IMR-90 (cell line): ENCODE measurements around the gene STAB1. TPM values are rescaled to one million over a fixed set of nuclear protein-coding genes. Genes with fewer than 3 reads are reported as not detected.
"Not testable (repeated sequence)": the region's sequence is repeated elsewhere in the genome, so short reads cannot be mapped to it uniquely, and the experiment has no call there.

ENCODE experiments used
- ATAC-seq: fragments of 200-7000 bp; cut with Tn5 transposase; 2 replicates; pipeline ENCODE4 v1.9.1; 2020; ENCODE audit warnings: low read depth, mild to moderate bottlenecking, moderate library complexity
- BruUV-seq: library from RNA; stranded (reverse); fragments of 400-500 nt; replicated peaks from 2 replicates; lab custom pipeline; 2021; lab: Mats Ljungman, UMichigan
- CTCF ChIA-PET: fragments of 300-600 bp; formaldehyde crosslinking; extraction: SDS; loops from one replicate; lab custom pipeline; 2021; ENCODE audit warnings: antibody characterized with exemption; lab: Yijun Ruan, JAX
- POLR2A ChIA-PET: fragments of 300-600 bp; sonication (Branson Sonifier 250); formaldehyde crosslinking; loops from one replicate; lab custom pipeline; 2022; ENCODE audit warnings: antibody characterized with exemption; ENCODE audit not compliant: unreplicated experiment; lab: Charles Lee
- DNase-seq: peaks from one replicate; pipeline ENCODE4 v3.0.0; 2013
- H2AFZ ChIP-seq: replicated peaks from 2 replicates; pipeline ENCODE3; 2013; ENCODE audit warnings: low read length, mild to moderate bottlenecking; ENCODE audit not compliant: poor library complexity
- H2AK5ac ChIP-seq: 2 replicates; pipeline ENCODE4 v1.6.1; 2013; ENCODE audit warnings: low read depth, low read length, inconsistent platforms
- H2AK9ac ChIP-seq: replicated peaks from 2 replicates; pipeline ENCODE3; 2013; ENCODE audit warnings: mild to moderate bottlenecking, low read depth, low read length, moderate library complexity; ENCODE audit not compliant: poor library complexity
- H2BK120ac ChIP-seq: 2 replicates; pipeline ENCODE4 v1.6.1; 2013; ENCODE audit warnings: low read depth, low read length, inconsistent platforms
- H2BK15ac ChIP-seq: 3 replicates; pipeline ENCODE4 v1.6.1; 2013; ENCODE audit warnings: low read depth, low read length, inconsistent platforms
- H2BK20ac ChIP-seq: 2 replicates; pipeline ENCODE4 v1.6.1; 2013; ENCODE audit warnings: low read depth, mild to moderate bottlenecking, inconsistent platforms, low read length, moderate library complexity
- H2BK5ac ChIP-seq: 2 replicates; pipeline ENCODE4 v1.6.1; 2013; ENCODE audit warnings: mild to moderate bottlenecking, low read depth, low read length, inconsistent platforms; ENCODE audit not compliant: poor library complexity, severe bottlenecking
- H3K14ac ChIP-seq: replicated peaks from 2 replicates; pipeline ENCODE4 v1.6.1; 2013; ENCODE audit warnings: low read depth, low read length, inconsistent platforms
- H3K18ac ChIP-seq: 2 replicates; pipeline ENCODE4 v1.6.1; 2013; ENCODE audit warnings: low read depth, low read length, control low read depth
- H3K23ac ChIP-seq: 2 replicates; pipeline ENCODE4 v1.6.1; 2013; ENCODE audit warnings: low read depth, low read length, inconsistent platforms
- H3K27ac ChIP-seq: 2 replicates; pipeline ENCODE4 v1.5.1; 2013; ENCODE audit warnings: mild to moderate bottlenecking, control low read depth, low read length; ENCODE audit not compliant: insufficient read depth
- H3K27me3 ChIP-seq: 2 replicates; pipeline ENCODE4 v1.6.1; 2013; ENCODE audit warnings: low read length; ENCODE audit not compliant: control insufficient read depth, insufficient read depth
- H3K36me3 ChIP-seq: 2 replicates; pipeline ENCODE4 v1.6.1; 2013; ENCODE audit warnings: low read length, mixed read lengths; ENCODE audit not compliant: control insufficient read depth, insufficient read depth
- H3K4ac ChIP-seq: 2 replicates; pipeline ENCODE4 v1.6.1; 2013; ENCODE audit warnings: low read depth, low read length, inconsistent platforms
- H3K4me1 ChIP-seq: 2 replicates; pipeline ENCODE4 v1.6.1; 2013; ENCODE audit warnings: low read length, mixed read lengths; ENCODE audit not compliant: control insufficient read depth, insufficient read depth
- H3K4me2 ChIP-seq: 2 replicates; pipeline ENCODE4 v1.6.1; 2013; ENCODE audit warnings: low read depth, mild to moderate bottlenecking, control low read depth, low read length, moderate library complexity
- H3K4me3 ChIP-seq: 2 replicates; pipeline ENCODE4 v1.5.1; 2013; ENCODE audit warnings: low read depth, mild to moderate bottlenecking, control low read depth, low read length, moderate library complexity; ENCODE audit not compliant: insufficient read depth
- H3K56ac ChIP-seq: 2 replicates; pipeline ENCODE4 v1.6.1; 2013; ENCODE audit warnings: low read length, inconsistent platforms; ENCODE audit not compliant: insufficient read depth; ENCODE audit errors: extremely low read depth
- H3K79me1 ChIP-seq, 2 experiments: 2 replicates each; pipeline ENCODE4 v1.6.1; 2013; ENCODE audit warnings: low read length in 2 of 2, inconsistent platforms in 1 of 2, low read depth in 1 of 2
- H3K9ac ChIP-seq: 2 replicates; pipeline ENCODE4 v1.6.1; 2013; ENCODE audit warnings: low read depth, low read length, control low read depth
- H3K9me1 ChIP-seq: 2 replicates; pipeline ENCODE4 v1.6.1; 2013; ENCODE audit warnings: low read length, inconsistent platforms; ENCODE audit not compliant: insufficient read depth
- H3K9me3 ChIP-seq: 2 replicates; pipeline ENCODE4 v1.6.1; 2013; ENCODE audit warnings: low read length; ENCODE audit not compliant: control insufficient read depth, insufficient read depth
- H4K20me1 ChIP-seq: 2 replicates; pipeline ENCODE4 v1.6.1; 2013; ENCODE audit warnings: low read length, inconsistent platforms; ENCODE audit not compliant: insufficient read depth
- H4K5ac ChIP-seq: 2 replicates; pipeline ENCODE4 v1.6.1; 2013; ENCODE audit warnings: mild to moderate bottlenecking, low read depth, low read length, control low read depth
- H4K8ac ChIP-seq, 2 experiments: 2 replicates each; pipeline ENCODE4 v1.6.1; 2013; ENCODE audit warnings: low read depth in 2 of 2, low read length in 2 of 2, control low read depth in 1 of 2, inconsistent platforms in 1 of 2
- H4K91ac ChIP-seq: 2 replicates; pipeline ENCODE4 v1.6.1; 2013; ENCODE audit warnings: low read depth, low read length, inconsistent platforms; ENCODE audit not compliant: insufficient read depth
- WGBS, 2 experiments: methylation state at CpG; one replicate each; pipeline versions ENCODE4 v1.1.5 to v1.1.7; 2013; ENCODE audit warnings: missing lambda C conversion rate in 2 of 2; ENCODE audit not compliant: insufficient read length in 1 of 2; ENCODE audit errors: extremely low coverage in 2 of 2; 5-methylcytosine and 5-hydroxymethylcytosine counted together
- dilution Hi-C: fragments of 300-500 bp; cut with HindIII; formaldehyde crosslinking; loops from one replicate; pipeline ENCODE4 v1.14.3; 2018; ENCODE audit warnings: low sequenced_read_pairs; ENCODE audit not compliant: unreplicated experiment
- in situ Hi-C: fragments of 300-500 bp; cut with MboI; formaldehyde crosslinking; loops from 3 replicates; pipeline ENCODE4 v1.14.3; 2019; ENCODE audit warnings: low sequenced_read_pairs, inconsistent platforms, mixed read lengths
- intact Hi-C: fragments of 100-400 bp; cut with micrococcal nuclease; formaldehyde crosslinking; loops from 2 replicates; pipeline ENCODE4 v1.10.0; 2022
- polyA plus RNA-seq, 3 experiments: library from polyadenylated mRNA; depleted of rRNA; stranded (reverse); fragments of >200 nt; gene quantifications; 2 replicates each; pipeline ENCODE4 v1.2.3, GENCODE V29; 2012; ENCODE audit warnings: low replicate concordance in 1 of 3
- total RNA-seq: library from RNA; depleted of rRNA; stranded (reverse); fragments of >200 nt; gene quantifications from 2 replicates; pipeline ENCODE4 v1.2.3, GENCODE V29; 2012

The STAB1 gene
- total and polyA plus RNA-seq, 2 of the 4 experiments (the other 2 are of a cell fraction), result not detected

GRCh38 chr3:52526671-52527038 lies 31.5 kb downstream of the STAB1 start:
- H3K9me3 ChIP-seq, H2AK9ac ChIP-seq, H3K4me3 ChIP-seq, CTCF ChIA-PET, H4K5ac ChIP-seq, H3K27ac ChIP-seq, DNase-seq, H3K4me2 ChIP-seq, H3K56ac ChIP-seq, H3K18ac ChIP-seq, H2AFZ ChIP-seq, H3K9ac ChIP-seq, H4K91ac ChIP-seq, H2BK20ac ChIP-seq, H2BK5ac ChIP-seq, H3K14ac ChIP-seq, POLR2A ChIA-PET, BruUV-seq, in situ Hi-C loops, H2BK120ac ChIP-seq, H3K4ac ChIP-seq, H3K23ac ChIP-seq, ATAC-seq, H4K8ac ChIP-seq, intact Hi-C loops, H3K27me3 ChIP-seq, H2BK15ac ChIP-seq, H2AK5ac ChIP-seq, dilution Hi-C loops: not testable (repeated sequence)
- Histone ChIP-seq H3K4me1 (peaks cover 14% of the 10 kb centered on the region), H4K20me1 (peaks cover 40% of the 10 kb centered on the region), H3K79me1 (peaks cover 8 to 63% of the 10 kb centered on the region in 2 experiments), H3K36me3 (peaks cover 57% of the 10 kb centered on the region), H3K9me1 (peaks cover 23% of the 10 kb centered on the region)
- no CpG with 5 or more reads among the region's 5 CpGs for WGBS, 2 experiments
